Endothelial cell of umbilical vein (primary cell): Measurements from ENCODE around the gene AASDH. TPM values are rescaled to one million over a fixed set of nuclear protein-coding genes. Genes with fewer than 3 reads are reported as not detected.

Source experiments
- BruUV-seq: library from RNA; stranded (reverse); fragments of 400-500 nt; replicated peaks from 2 replicates; lab custom pipeline; 2021; lab: Mats Ljungman, UMichigan
- CTCF ChIA-PET: fragments of 300-600, 350-600 bp; sonication (Branson Sonifier 250); formaldehyde crosslinking; loops from one replicate; lab custom pipeline; 2021; ENCODE audit warnings: antibody characterized with exemption, inconsistent platforms; lab: Charles Lee
- POLR2A ChIA-PET: fragments of 300-600, 350-600 bp; sonication (Branson Sonifier 250); formaldehyde crosslinking; loops from one replicate; lab custom pipeline; 2021; ENCODE audit warnings: antibody characterized with exemption, inconsistent platforms; lab: Charles Lee
- DNase-seq: peaks from one replicate; pipeline ENCODE4 v3.0.0-alpha.2; 2011; ENCODE audit warnings: low read depth, low spot score
- FAIRE-seq: peaks from 2 replicates; lab custom pipeline; 2011; peaks lifted over from hg19 to GRCh38; lab: Jason Lieb, UNC
- H2AFZ ChIP-seq: 2 replicates; pipeline ENCODE4 v1.6.0; 2012; ENCODE audit warnings: low read depth, low read length, control low read depth, inconsistent platforms
- H3K27ac ChIP-seq: 2 replicates; pipeline ENCODE4 v1.5.1; 2011; ENCODE audit warnings: low read depth, mild to moderate bottlenecking, control low read depth, low read length, moderate library complexity; ENCODE audit not compliant: insufficient read depth
- H3K27me3 ChIP-seq, 2 experiments: 2 replicates each; pipeline versions ENCODE4 v1.6.0 to v1.6.1; 2011; ENCODE audit warnings: low read length in 2 of 2, mixed read lengths in 1 of 2; ENCODE audit not compliant: control insufficient read depth in 2 of 2, insufficient read depth in 2 of 2
- H3K36me3 ChIP-seq, 2 experiments: 2 replicates in 1 of 2; 3 replicates in 1 of 2; pipeline ENCODE4 v1.5.1; 2011; ENCODE audit warnings: low read length in 2 of 2, mild to moderate bottlenecking in 1 of 2, moderate library complexity in 1 of 2; ENCODE audit not compliant: control insufficient read depth in 2 of 2, insufficient read depth in 2 of 2; ENCODE audit errors: extremely low read depth in 1 of 2
- H3K4me1 ChIP-seq: 3 replicates; pipeline ENCODE4 v1.5.1; 2011; ENCODE audit warnings: mild to moderate bottlenecking, low read length; ENCODE audit not compliant: control insufficient read depth, insufficient read depth; ENCODE audit errors: extremely low read depth
- H3K4me2 ChIP-seq: 2 replicates; pipeline ENCODE4 v1.6.1; 2011; ENCODE audit warnings: low read length, control low read depth, mixed read lengths; ENCODE audit not compliant: insufficient read depth
- H3K4me3 ChIP-seq, 3 experiments: fragments of 200-600 bp in 1 of 3; sonication (generic), shearing (Covaris generic) in 1 of 3; replicated peaks in 1 of 3; 2 replicates each; pipeline ENCODE4 v1.5.1; 2011 to 2016; ENCODE audit warnings: control low read depth in 3 of 3, low read length in 3 of 3, mild to moderate bottlenecking in 2 of 3, inconsistent platforms in 1 of 3, low read depth in 1 of 3, moderate library complexity in 1 of 3; ENCODE audit not compliant: insufficient read depth in 1 of 3
- H3K79me2 ChIP-seq: 2 replicates; pipeline ENCODE4 v1.6.0; 2012; ENCODE audit warnings: low read length, inconsistent platforms; ENCODE audit not compliant: control insufficient read depth, insufficient read depth
- H3K9ac ChIP-seq: replicated peaks from 2 replicates; pipeline ENCODE3; 2011; ENCODE audit warnings: low read length, control low read depth; ENCODE audit not compliant: insufficient read depth; ENCODE audit errors: extremely low read depth
- H3K9me1 ChIP-seq: replicated peaks from 3 replicates; pipeline ENCODE4 v1.6.0; 2011; ENCODE audit warnings: mild to moderate bottlenecking, low read length; ENCODE audit not compliant: control insufficient read depth, insufficient read depth; ENCODE audit errors: extremely low read depth
- H3K9me3 ChIP-seq: replicated peaks from 2 replicates; pipeline ENCODE4 v1.5.1; 2012; ENCODE audit warnings: low read length, inconsistent platforms; ENCODE audit not compliant: control insufficient read depth, insufficient read depth
- H4K20me1 ChIP-seq: replicated peaks from 2 replicates; pipeline ENCODE3; 2011; ENCODE audit warnings: mild to moderate bottlenecking, low read length; ENCODE audit not compliant: control insufficient read depth, insufficient read depth; ENCODE audit errors: extremely low read depth
- CTCF ChIP-seq, 2 donors: IDR thresholded peaks; 1 replicate in 1 of 2; 2 replicates in 1 of 2; pipeline ENCODE4 v1.5.1; 2011; ENCODE audit warnings: low read length in 2 of 2, mild to moderate bottlenecking in 2 of 2, moderate library complexity in 2 of 2, control low read depth in 1 of 2, inconsistent platforms in 1 of 2, low read depth in 1 of 2; ENCODE audit not compliant: insufficient read depth in 1 of 2; ENCODE audit errors: extremely low read depth in 1 of 2
- EZH2 ChIP-seq: IDR thresholded peaks from 2 replicates; pipeline ENCODE4 v1.6.1; 2012; ENCODE audit warnings: borderline replicate concordance, low read depth, mild to moderate bottlenecking, moderate library complexity, low read length, inconsistent platforms; ENCODE audit not compliant: severe bottlenecking
- FOS ChIP-seq: IDR thresholded peaks from 2 replicates; pipeline ENCODE4 v1.6.1; 2011; ENCODE audit warnings: mild to moderate bottlenecking, low read length, moderate library complexity, borderline replicate concordance; ENCODE audit not compliant: insufficient read depth
- GATA2 ChIP-seq: IDR thresholded peaks from 2 replicates; pipeline ENCODE4 v1.7.0; 2011; ENCODE audit warnings: low read depth, mild to moderate bottlenecking, moderate library complexity, mixed read lengths, low read length; ENCODE audit not compliant: insufficient read length, insufficient read depth
- JUN ChIP-seq: IDR thresholded peaks from 2 replicates; pipeline ENCODE4 v1.6.1; 2011; ENCODE audit warnings: borderline replicate concordance, low read depth; ENCODE audit not compliant: insufficient read length, insufficient read depth
- MYC ChIP-seq: IDR thresholded peaks from one replicate; pipeline ENCODE4 v1.6.1; 2011; ENCODE audit warnings: mild to moderate bottlenecking, low read depth, low read length
- POLR2A ChIP-seq: IDR thresholded peaks from 2 replicates; pipeline ENCODE4 v1.6.1; 2012; ENCODE audit warnings: low read depth, mild to moderate bottlenecking, control low read depth, low read length
- POLR2AphosphoS5 ChIP-seq: IDR thresholded peaks from 2 replicates; pipeline ENCODE4 v1.6.1; 2012; ENCODE audit warnings: low read depth, mild to moderate bottlenecking, control low read depth, low read length, moderate library complexity; ENCODE audit not compliant: insufficient read depth
- dilution Hi-C: fragments of 300-500 bp; cut with MboI; formaldehyde crosslinking; loops from one replicate; pipeline ENCODE4 v1.15.0; 2019; ENCODE audit warnings: low sequenced_read_pairs; ENCODE audit not compliant: extremely low pct_ligation_motif_present
- intact Hi-C: fragments of 100-400 bp; cut with micrococcal nuclease; formaldehyde crosslinking; loops from one replicate; pipeline ENCODE4 v1.10.0; 2022
- polyA plus RNA-seq, 4 experiments: library from polyadenylated mRNA; depleted of rRNA in 3 of 4; stranded (reverse) in 3 of 4; unstranded in 1 of 4; fragments of >200 nt; gene quantifications; 2 replicates each; pipeline versions ENCODE4 v1.2.1 to v1.2.3, GENCODE V29; 2011 to 2012; ENCODE audit warnings: missing spikeins in 1 of 4
- total RNA-seq: library from RNA; stranded (reverse); gene quantifications from 2 replicates; pipeline ENCODE4 v1.2.3, GENCODE V29; 2021
- TF ChIP-seq, protein P1 (sequence below): IDR thresholded peaks from 2 replicates; pipeline ENCODE4 v1.6.1; 2011; ENCODE audit not compliant: insufficient read depth, insufficient read length

AASDH gene
- total and polyA plus RNA-seq, 2 donors (not counting 3 experiments of a cell fraction or from before 2014, with no cell fraction given) = 4.2 to 9.5 TPM

GRCh38 chr4:56427179-56427578 lies 39.9 kb upstream of the AASDH start:
- dilution Hi-C loops (no loop called here), intact Hi-C loops (no loop called here)
- Histone ChIP-seq H3K9ac (no peak overlapping the region), H3K36me3 (no peaks in the 10 kb centered on the region), H3K4me2 (no peak overlapping the region), H4K20me1 (no peaks in the 10 kb centered on the region), H3K27me3 (no peaks in the 10 kb centered on the region), H3K9me3 (no peaks in the 10 kb centered on the region), H3K4me1 (peaks cover 6% of the 10 kb centered on the region), H3K79me2 (peaks cover 92% of the 10 kb centered on the region), H3K27ac (no peak overlapping the region), H3K4me3 (no peak overlapping the region), H2AFZ (no peak overlapping the region), H3K9me1 (peaks cover 6% of the 10 kb centered on the region)
- ChIA-PET CTCF (no interaction called here), POLR2A (no interaction called here)
- DNase-seq (no peak), FAIRE-seq (no peak)
- BruUV-seq = no TSS peak
- no peak for TF ChIP-seq FOS
- TF ChIP-seq GATA2 = no peak
- TF ChIP-seq POLR2AphosphoS5 = no peak
- no peak for TF ChIP-seq MYC
- no peak for TF ChIP-seq CTCF (IDR thresholded peaks at IDR 0.05; ENCODE audit: extremely low read depth in 1 of 2, insufficient read depth in 1 of 2, low read depth in 1 of 2, low read length in 2 of 2)
- no peak for TF ChIP-seq JUN
- TF ChIP-seq POLR2A = no peak
- TF ChIP-seq, protein P1, sequence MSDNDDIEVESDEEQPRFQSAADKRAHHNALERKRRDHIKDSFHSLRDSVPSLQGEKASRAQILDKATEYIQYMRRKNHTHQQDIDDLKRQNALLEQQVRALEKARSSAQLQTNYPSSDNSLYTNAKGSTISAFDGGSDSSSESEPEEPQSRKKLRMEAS = no peak
- no peak for TF ChIP-seq EZH2
